ENCODE data around the gene HBG1.

- TF ChIP-seq, protein P1, sequence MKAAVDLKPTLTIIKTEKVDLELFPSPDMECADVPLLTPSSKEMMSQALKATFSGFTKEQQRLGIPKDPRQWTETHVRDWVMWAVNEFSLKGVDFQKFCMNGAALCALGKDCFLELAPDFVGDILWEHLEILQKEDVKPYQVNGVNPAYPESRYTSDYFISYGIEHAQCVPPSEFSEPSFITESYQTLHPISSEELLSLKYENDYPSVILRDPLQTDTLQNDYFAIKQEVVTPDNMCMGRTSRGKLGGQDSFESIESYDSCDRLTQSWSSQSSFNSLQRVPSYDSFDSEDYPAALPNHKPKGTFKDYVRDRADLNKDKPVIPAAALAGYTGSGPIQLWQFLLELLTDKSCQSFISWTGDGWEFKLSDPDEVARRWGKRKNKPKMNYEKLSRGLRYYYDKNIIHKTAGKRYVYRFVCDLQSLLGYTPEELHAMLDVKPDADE (IDR thresholded peaks at IDR 0.05) = no peak
- TF ChIP-seq CTCF (conservative IDR thresholded peaks at IDR 0.05; ENCODE audit: low read depth in 2 of 2) (no peak), ZNF331 (CRISPR knock-in tag; IDR thresholded peaks at IDR 0.05; ENCODE audit: low read depth) (no peak), POLR2AphosphoS5 (IDR thresholded peaks at IDR 0.05; ENCODE audit: low read depth) (no peak), EZH2phosphoT487 (IDR thresholded peaks at IDR 0.05; ENCODE audit: unreplicated experiment) (no peak), EZH2 (IDR thresholded peaks at IDR 0.05; ENCODE audit: low read depth, unreplicated experiment) (no peak), STAT1 (IDR thresholded peaks at IDR 0.05; ENCODE audit: unreplicated experiment) (no peak), NANOG (IDR thresholded peaks at IDR 0.05; ENCODE audit: borderline replicate concordance) (no peak), REST (IDR thresholded peaks at IDR 0.05; ENCODE audit: unreplicated experiment) (no peak), JUNB (IDR thresholded peaks at IDR 0.05; ENCODE audit: unreplicated experiment) (no peak)
Measured at GRCh38 chr11:5225480-5225871, 24.2 kb downstream of the HBG1 start.

Data from GM23338 (cell line).